Prostate gland (tissue), 2 donors: ENCODE results near the gene CHRNG. TPM values are rescaled to one million over a fixed set of nuclear protein-coding genes. Genes with fewer than 3 reads are reported as not detected.

ENCODE experiments used
- DNase-seq: peaks from one replicate; pipeline ENCODE4 v3.0.0-alpha.2; 2019; ENCODE audit warnings: low spot score
- H3K27ac ChIP-seq, 2 donors: fragments of 200-600 bp; sonication (generic); 2 replicates each; pipeline ENCODE4 v1.5.1; 2017 to 2019
- H3K27me3 ChIP-seq: fragments of 200-600 bp; sonication (generic); replicated peaks from 2 replicates; pipeline ENCODE4 v1.5.1; 2019; ENCODE audit not compliant: insufficient read depth
- H3K36me3 ChIP-seq, 2 donors: fragments of 200-600 bp; sonication (generic); 1 replicate in 1 of 2; 2 replicates in 1 of 2; pipeline versions ENCODE4 v1.5.1 to v1.8.1; 2017 to 2019
- H3K4me1 ChIP-seq: fragments of 200-600 bp; sonication (generic); replicated peaks from 2 replicates; pipeline ENCODE4 v1.5.1; 2019
- H3K4me3 ChIP-seq, 2 donors: fragments of 200-600 bp; sonication (generic); 2 replicates each; pipeline ENCODE4 v1.5.1; 2017 to 2019
- H3K9me3 ChIP-seq: fragments of 200-600 bp; sonication (generic); 2 replicates; pipeline ENCODE4 v1.5.1; 2017
- CTCF ChIP-seq, 4 experiments: fragments of 200-600 bp in 2 of 4; fragments of 450-650 bp in 2 of 4; sonication (generic) in 2 of 4; IDR thresholded peaks; 1 replicate in 3 of 4; 2 replicates in 1 of 4; pipeline ENCODE4 v1.5.1; 2016 to 2019; ENCODE audit warnings: antibody characterized with exemption in 4 of 4, mild to moderate bottlenecking in 2 of 4, moderate library complexity in 2 of 4
- POLR2A ChIP-seq: fragments of 450-650 bp; IDR thresholded peaks from one replicate; pipeline ENCODE4 v1.6.1; 2016; ENCODE audit warnings: antibody characterized with exemption, mild to moderate bottlenecking
- POLR2AphosphoS5 ChIP-seq: sonication (generic); formaldehyde crosslinking; IDR thresholded peaks from one replicate; pipeline ENCODE4 v1.6.1; 2017; ENCODE audit warnings: antibody characterized with exemption
- WGBS: methylation state at CpG from one replicate; pipeline ENCODE4 v1.1.5; 2018; 5-methylcytosine and 5-hydroxymethylcytosine counted together
- intact Hi-C: fragments of 100-400 bp; cut with DNase I; formaldehyde crosslinking; loops from one replicate; pipeline ENCODE4 v1.14.2; 2022
- total RNA-seq, 2 donors: library from RNA; depleted of rRNA; stranded (reverse); fragments of >200 nt; gene quantifications; one replicate each; pipeline ENCODE4 v1.1.0, GENCODE V29; 2016

Gene CHRNG
- total RNA-seq, 2 donors from 2014 or later = not detected

GRCh38 chr2:232573771-232574435 is 34.4 kb downstream of the CHRNG start:
- no peak overlapping the region for H3K27ac ChIP-seq
- peaks cover 0 to 6% of the 10 kb centered on the region in 2 donors for H3K36me3 ChIP-seq
- H3K27me3 ChIP-seq = no peaks in the 10 kb centered on the region
- H3K9me3 ChIP-seq = no peaks in the 10 kb centered on the region
- no peak for DNase-seq
- WGBS = 77% methylated on average over 8 of the region's 8 CpGs
- no peak overlapping the region for H3K4me3 ChIP-seq
- intact Hi-C loops = no loop called here
- no peak for TF ChIP-seq POLR2AphosphoS5
- no peak for TF ChIP-seq CTCF (IDR thresholded peaks at IDR 0.05)
- no peak for TF ChIP-seq POLR2A
- H3K4me1 ChIP-seq = no peaks in the 10 kb centered on the region

- Histone ChIP-seq H3K36me3 (no peaks in the 10 kb centered on the region), H3K27me3 (no peaks in the 10 kb centered on the region), H3K9me3 (no peaks in the 10 kb centered on the region), H3K4me1 (no peaks in the 10 kb centered on the region), H3K27ac (no peak overlapping the region), H3K4me3 (no peak overlapping the region)
- intact Hi-C loops = no loop called here
- 70% methylated on average over 5 of the region's 5 CpGs for WGBS
- TF ChIP-seq POLR2A = no peak
- no peak for TF ChIP-seq CTCF (IDR thresholded peaks at IDR 0.05)
- no peak for TF ChIP-seq POLR2AphosphoS5
- no peak for DNase-seq
Measured at GRCh38 chr2:232574674-232575403, 35.3 kb downstream of the CHRNG start.

- no peak overlapping the region for H3K27ac ChIP-seq
- H3K4me3 ChIP-seq = no peak overlapping the region
- TF ChIP-seq POLR2A (no peak), POLR2AphosphoS5 (no peak), CTCF (IDR thresholded peaks at IDR 0.05) (no peak)
- 100% methylated on average over 1 of the region's 1 CpG for WGBS
- H3K9me3 ChIP-seq = no peaks in the 10 kb centered on the region
- H3K36me3 ChIP-seq = no peaks in the 10 kb centered on the region
- H3K27me3 ChIP-seq = no peaks in the 10 kb centered on the region
- H3K4me1 ChIP-seq = no peaks in the 10 kb centered on the region
- intact Hi-C loops = no loop called here
- no peak for DNase-seq
Measured at GRCh38 chr2:232575404-232575746, 35.9 kb downstream of the CHRNG start.

- no peak for DNase-seq
- Histone ChIP-seq H3K4me3 (no peak overlapping the region), H3K27me3 (no peaks in the 10 kb centered on the region), H3K4me1 (no peaks in the 10 kb centered on the region), H3K9me3 (no peaks in the 10 kb centered on the region), H3K36me3 (no peaks in the 10 kb centered on the region), H3K27ac (no peak overlapping the region)
- TF ChIP-seq POLR2A = no peak
- no peak for TF ChIP-seq CTCF (IDR thresholded peaks at IDR 0.05)
- no peak for TF ChIP-seq POLR2AphosphoS5
- 82% methylated on average over 2 of the region's 2 CpGs for WGBS
- intact Hi-C loops = no loop called here
Measured at GRCh38 chr2:232576995-232577394, 37.5 kb downstream of the CHRNG start.

- H3K9me3 ChIP-seq = no peaks in the 10 kb centered on the region
- H3K27ac ChIP-seq = no peak overlapping the region
- no peaks in the 10 kb centered on the region for H3K36me3 ChIP-seq
- intact Hi-C loops = no loop called here
- no peak overlapping the region for H3K4me3 ChIP-seq
- no peaks in the 10 kb centered on the region for H3K4me1 ChIP-seq
- H3K27me3 ChIP-seq = no peaks in the 10 kb centered on the region
- no peak for DNase-seq
- no peak for TF ChIP-seq POLR2A
- TF ChIP-seq POLR2AphosphoS5 = no peak
- no peak for TF ChIP-seq CTCF (IDR thresholded peaks at IDR 0.05)
- WGBS = 78% methylated on average over 2 of the region's 2 CpGs
Measured at GRCh38 chr2:232577841-232578240, 38.3 kb downstream of the CHRNG start.
